PC-3 (cell line): ENCODE results near the gene PARP6. TPM values are rescaled to one million over a fixed set of nuclear protein-coding genes. Genes with fewer than 3 reads are reported as not detected.

Source experiments
- ATAC-seq: fragments of 200-7000 bp; cut with Tn5 transposase; 2 replicates; pipeline ENCODE4 v1.9.1; 2020; ENCODE audit warnings: mild to moderate bottlenecking, moderate library complexity
- BruUV-seq: library from RNA; stranded (reverse); fragments of 400-500 nt; replicated peaks from 2 replicates; lab custom pipeline; 2021; lab: Mats Ljungman, UMichigan
- CTCF ChIA-PET: fragments of 300-600 bp; sonication (Branson Sonifier 250); formaldehyde crosslinking; loops from one replicate; lab custom pipeline; 2022; ENCODE audit warnings: antibody characterized with exemption; lab: Charles Lee
- POLR2A ChIA-PET: fragments of 300-600 bp; sonication (Branson Sonifier 250); formaldehyde crosslinking; loops from one replicate; lab custom pipeline; 2022; ENCODE audit warnings: antibody characterized with exemption; ENCODE audit not compliant: unreplicated experiment; lab: Charles Lee
- DNase-seq: peaks from one replicate; pipeline ENCODE4 v3.0.0-alpha.2; 2015
- H2AFZ ChIP-seq: fragments of 300-600 bp; sonication (generic); 2 replicates; pipeline ENCODE4 v1.6.0; 2016; ENCODE audit warnings: antibody characterized with exemption, low read length
- H3F3A ChIP-seq: fragments of 300-600 bp; sonication (generic); one replicate; pipeline ENCODE4 v1.6.0; 2017; ENCODE audit warnings: antibody characterized with exemption, low read length, control low read depth, mild to moderate bottlenecking; ENCODE audit not compliant: unreplicated experiment
- H3K27ac ChIP-seq: fragments of 300-600 bp; sonication (generic); 2 replicates; pipeline ENCODE4 v1.5.1; 2016; ENCODE audit warnings: mild to moderate bottlenecking, low read length
- H3K27me3 ChIP-seq: fragments of 300-600 bp; sonication (generic); 2 replicates; pipeline ENCODE4 v1.6.1; 2016; ENCODE audit warnings: low read length, mixed read lengths
- H3K36me3 ChIP-seq: fragments of 300-600 bp; sonication (generic); 2 replicates; pipeline ENCODE4 v1.6.1; 2016; ENCODE audit warnings: low read depth, mixed run types, low read length, mixed read lengths
- H3K4me1 ChIP-seq: fragments of 300-600 bp; sonication (generic); 2 replicates; pipeline ENCODE4 v1.5.1; 2016; ENCODE audit warnings: low read length; ENCODE audit not compliant: insufficient read depth
- H3K4me2 ChIP-seq: fragments of 300-600 bp; sonication (generic); 2 replicates; pipeline ENCODE4 v1.6.0; 2016; ENCODE audit warnings: low read length
- H3K4me3 ChIP-seq: fragments of 300-600 bp; sonication (generic); 2 replicates; pipeline ENCODE4 v1.5.1; 2016; ENCODE audit warnings: mild to moderate bottlenecking, low read length, mixed read lengths
- H3K79me2 ChIP-seq: fragments of 300-600 bp; sonication (generic); 2 replicates; pipeline ENCODE4 v1.6.1; 2017; ENCODE audit warnings: low read length, mixed read lengths
- H3K9ac ChIP-seq: fragments of 300-600 bp; sonication (generic); 2 replicates; pipeline ENCODE4 v1.6.0; 2016; ENCODE audit warnings: mild to moderate bottlenecking, low read length
- H3K9me2 ChIP-seq: fragments of 300-600 bp; sonication (generic); replicated peaks from 2 replicates; pipeline ENCODE4 v1.6.1; 2016; ENCODE audit warnings: mixed run types, low read length, mixed read lengths
- H3K9me3 ChIP-seq: fragments of 300-600 bp; sonication (generic); 2 replicates; pipeline ENCODE4 v1.6.1; 2016; ENCODE audit warnings: low read length, mixed read lengths
- H4K20me1 ChIP-seq: fragments of 300-600 bp; sonication (generic); 2 replicates; pipeline ENCODE4 v1.6.1; 2016; ENCODE audit warnings: low read length, mixed read lengths
- EZH2 ChIP-seq: fragments of 300-600 bp; sonication (generic); IDR thresholded peaks from one replicate; pipeline ENCODE4 v1.6.1; 2017; ENCODE audit warnings: antibody characterized with exemption, mild to moderate bottlenecking, low read length; ENCODE audit not compliant: unreplicated experiment
- EZH2phosphoT487 ChIP-seq: fragments of 300-600 bp; sonication (generic); IDR thresholded peaks from 2 replicates; pipeline ENCODE4 v1.6.1; 2018; ENCODE audit warnings: mild to moderate bottlenecking, antibody characterized with exemption, low read length, borderline replicate concordance
- intact Hi-C: fragments of 100-400 bp; cut with micrococcal nuclease; formaldehyde crosslinking; loops from 2 replicates; pipeline ENCODE4 v1.9.0; 2023
- total RNA-seq: library from RNA; depleted of rRNA; stranded (reverse); fragments of >200 nt; gene quantifications from 2 replicates; pipeline ENCODE4 v1.2.3, GENCODE V29; 2014
- TF ChIP-seq, protein P1 (sequence below): fragments of 300-600 bp; sonication (generic); conservative IDR thresholded peaks from 2 replicates; pipeline ENCODE4 v1.5.1; 2017; ENCODE audit warnings: antibody characterized with exemption, low read depth, mild to moderate bottlenecking, low read length

PARP6 gene
- total RNA-seq, 1 experiment from 2014 or later, result not detected

DNA sequence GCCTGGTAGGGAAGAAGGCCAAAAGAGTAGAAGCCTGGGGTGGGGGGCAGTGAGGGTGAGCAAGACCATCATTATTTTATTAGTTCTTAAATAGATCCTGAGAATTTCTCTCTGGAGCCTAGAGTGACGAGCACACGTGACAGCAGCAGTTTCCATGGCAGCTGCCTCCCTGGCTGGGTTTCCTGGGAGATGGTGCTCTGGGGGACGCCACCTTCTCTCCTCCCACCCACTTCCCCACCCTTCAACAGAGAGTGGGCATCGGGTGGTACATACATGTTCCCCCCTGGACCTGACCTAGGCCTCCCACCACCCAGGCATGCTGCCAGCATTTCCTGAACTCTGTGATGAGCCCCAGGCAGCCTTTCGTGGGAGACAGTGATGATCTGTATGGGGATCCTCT, 34.7 kb upstream of the PARP6 start:
- intact Hi-C loops, result no loop called here
- no peaks in the 10 kb centered on the region for H3K9me3 ChIP-seq
- no peaks in the 10 kb centered on the region for H3K36me3 ChIP-seq
- no TSS peak for BruUV-seq
- H2AFZ ChIP-seq, result no peak overlapping the region
- DNase-seq (no peak), ATAC-seq (no peak)
- CTCF ChIA-PET, result no interaction called here
- no peak overlapping the region for H3K9ac ChIP-seq
- no peaks in the 10 kb centered on the region for H3F3A ChIP-seq
- H3K4me2 ChIP-seq, result no peak overlapping the region
- H3K4me3 ChIP-seq, result no peak overlapping the region
- H3K4me1 ChIP-seq, result no peaks in the 10 kb centered on the region
- H4K20me1 ChIP-seq, result no peaks in the 10 kb centered on the region
- H3K9me2 ChIP-seq, result no peaks in the 10 kb centered on the region
- H3K27me3 ChIP-seq, result no peaks in the 10 kb centered on the region
- TF ChIP-seq, protein P1, sequence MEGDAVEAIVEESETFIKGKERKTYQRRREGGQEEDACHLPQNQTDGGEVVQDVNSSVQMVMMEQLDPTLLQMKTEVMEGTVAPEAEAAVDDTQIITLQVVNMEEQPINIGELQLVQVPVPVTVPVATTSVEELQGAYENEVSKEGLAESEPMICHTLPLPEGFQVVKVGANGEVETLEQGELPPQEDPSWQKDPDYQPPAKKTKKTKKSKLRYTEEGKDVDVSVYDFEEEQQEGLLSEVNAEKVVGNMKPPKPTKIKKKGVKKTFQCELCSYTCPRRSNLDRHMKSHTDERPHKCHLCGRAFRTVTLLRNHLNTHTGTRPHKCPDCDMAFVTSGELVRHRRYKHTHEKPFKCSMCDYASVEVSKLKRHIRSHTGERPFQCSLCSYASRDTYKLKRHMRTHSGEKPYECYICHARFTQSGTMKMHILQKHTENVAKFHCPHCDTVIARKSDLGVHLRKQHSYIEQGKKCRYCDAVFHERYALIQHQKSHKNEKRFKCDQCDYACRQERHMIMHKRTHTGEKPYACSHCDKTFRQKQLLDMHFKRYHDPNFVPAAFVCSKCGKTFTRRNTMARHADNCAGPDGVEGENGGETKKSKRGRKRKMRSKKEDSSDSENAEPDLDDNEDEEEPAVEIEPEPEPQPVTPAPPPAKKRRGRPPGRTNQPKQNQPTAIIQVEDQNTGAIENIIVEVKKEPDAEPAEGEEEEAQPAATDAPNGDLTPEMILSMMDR, result no peak
- TF ChIP-seq EZH2, result no peak
- POLR2A ChIA-PET, result no interaction called here
- no peaks in the 10 kb centered on the region for H3K79me2 ChIP-seq
- H3K27ac ChIP-seq, result no peak overlapping the region

DNA sequence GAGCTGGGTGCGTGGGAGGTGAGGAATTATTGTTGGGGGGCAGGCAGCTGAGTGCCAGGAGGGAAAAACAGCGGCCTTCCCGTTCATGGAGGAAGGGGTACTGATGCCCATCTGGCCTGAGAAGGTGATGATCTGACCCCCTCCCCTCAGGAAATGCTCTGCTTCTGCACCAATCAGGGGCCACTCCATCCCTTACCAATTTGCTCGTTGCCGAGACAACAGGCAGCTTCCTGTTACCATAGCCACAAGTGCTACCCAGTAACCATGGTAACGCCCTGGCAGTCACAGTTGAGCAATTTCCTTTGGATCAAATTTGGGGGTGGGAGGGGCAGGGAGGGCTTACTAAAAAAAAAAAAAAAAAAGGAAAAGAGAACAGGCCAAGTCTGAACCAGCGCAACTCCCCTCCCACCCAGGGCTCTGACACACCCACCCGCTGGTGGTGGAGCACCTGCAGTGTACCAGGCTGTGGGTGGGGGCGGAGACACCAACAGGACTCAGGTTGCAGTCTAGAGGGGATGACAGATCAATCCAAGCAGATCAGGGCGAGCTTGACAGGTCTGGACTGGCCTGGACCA, 33.9 kb upstream of the PARP6 start:
- no peak for DNase-seq
- intact Hi-C loops, result no loop called here

DNA sequence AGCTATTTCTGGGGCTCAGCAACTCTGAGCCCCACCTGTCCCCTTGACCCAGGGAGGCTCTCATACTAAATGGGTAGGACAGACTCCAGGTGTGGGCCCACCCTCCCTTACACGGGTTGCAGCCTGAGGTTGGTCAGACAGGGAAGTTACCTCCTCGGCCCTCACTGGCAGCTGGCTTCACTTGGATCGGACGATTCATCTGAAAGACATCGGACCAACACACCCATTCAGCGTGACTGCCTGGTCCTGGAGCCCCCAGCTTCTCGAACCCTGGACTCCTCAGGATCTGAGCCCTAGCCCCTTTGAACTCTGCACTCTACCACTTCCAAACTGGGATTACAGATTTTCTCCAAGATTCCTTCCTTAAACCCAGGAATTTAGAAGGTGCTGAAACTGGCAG, 32.2 kb upstream of the PARP6 start:
- Histone ChIP-seq H3K79me2 (no peaks in the 10 kb centered on the region), H3K9ac (no peak overlapping the region), H3K9me3 (no peaks in the 10 kb centered on the region), H3K4me2 (no peak overlapping the region), H3K27me3 (no peaks in the 10 kb centered on the region), H4K20me1 (no peaks in the 10 kb centered on the region), H2AFZ (no peak overlapping the region), H3F3A (no peaks in the 10 kb centered on the region), H3K27ac (no peak overlapping the region), H3K4me3 (no peak overlapping the region), H3K4me1 (no peaks in the 10 kb centered on the region), H3K9me2 (no peaks in the 10 kb centered on the region), H3K36me3 (no peaks in the 10 kb centered on the region)
- no TSS peak for BruUV-seq
- ChIA-PET POLR2A (no interaction called here), CTCF (no interaction called here)
- no peak for TF ChIP-seq EZH2
- TF ChIP-seq, protein P1, result no peak
- no peak for TF ChIP-seq EZH2phosphoT487
- intact Hi-C loops, result no loop called here
- no peak for ATAC-seq
- no peak for DNase-seq

More for the DNA sequence above, 33.9 kb upstream of the PARP6 start:
- no peak for ATAC-seq
- no peaks in the 10 kb centered on the region for H3K79me2 ChIP-seq
- H4K20me1 ChIP-seq, result no peaks in the 10 kb centered on the region
- H3K27ac ChIP-seq, result no peak overlapping the region
- no peaks in the 10 kb centered on the region for H3K9me2 ChIP-seq
- no peaks in the 10 kb centered on the region for H3K4me1 ChIP-seq
- H3K9me3 ChIP-seq, result no peaks in the 10 kb centered on the region
- CTCF ChIA-PET, result no interaction called here
- no peak overlapping the region for H3K4me3 ChIP-seq
- no peak overlapping the region for H3K9ac ChIP-seq
- H3K27me3 ChIP-seq, result no peaks in the 10 kb centered on the region
- H3K4me2 ChIP-seq, result no peak overlapping the region
- POLR2A ChIA-PET, result no interaction called here
- no peak for TF ChIP-seq EZH2phosphoT487
- no peak overlapping the region for H2AFZ ChIP-seq
- no TSS peak for BruUV-seq
- H3F3A ChIP-seq, result no peaks in the 10 kb centered on the region
- H3K36me3 ChIP-seq, result no peaks in the 10 kb centered on the region
